Astrocyte of the hippocampus (primary cell): ENCODE measurements around the gene RIPOR3.

Experiments used
- DNase-seq: peaks from one replicate; pipeline ENCODE4 v3.0.0; 2011; ENCODE audit warnings: low read depth, low spot score

RIPOR3 gene, protein sequence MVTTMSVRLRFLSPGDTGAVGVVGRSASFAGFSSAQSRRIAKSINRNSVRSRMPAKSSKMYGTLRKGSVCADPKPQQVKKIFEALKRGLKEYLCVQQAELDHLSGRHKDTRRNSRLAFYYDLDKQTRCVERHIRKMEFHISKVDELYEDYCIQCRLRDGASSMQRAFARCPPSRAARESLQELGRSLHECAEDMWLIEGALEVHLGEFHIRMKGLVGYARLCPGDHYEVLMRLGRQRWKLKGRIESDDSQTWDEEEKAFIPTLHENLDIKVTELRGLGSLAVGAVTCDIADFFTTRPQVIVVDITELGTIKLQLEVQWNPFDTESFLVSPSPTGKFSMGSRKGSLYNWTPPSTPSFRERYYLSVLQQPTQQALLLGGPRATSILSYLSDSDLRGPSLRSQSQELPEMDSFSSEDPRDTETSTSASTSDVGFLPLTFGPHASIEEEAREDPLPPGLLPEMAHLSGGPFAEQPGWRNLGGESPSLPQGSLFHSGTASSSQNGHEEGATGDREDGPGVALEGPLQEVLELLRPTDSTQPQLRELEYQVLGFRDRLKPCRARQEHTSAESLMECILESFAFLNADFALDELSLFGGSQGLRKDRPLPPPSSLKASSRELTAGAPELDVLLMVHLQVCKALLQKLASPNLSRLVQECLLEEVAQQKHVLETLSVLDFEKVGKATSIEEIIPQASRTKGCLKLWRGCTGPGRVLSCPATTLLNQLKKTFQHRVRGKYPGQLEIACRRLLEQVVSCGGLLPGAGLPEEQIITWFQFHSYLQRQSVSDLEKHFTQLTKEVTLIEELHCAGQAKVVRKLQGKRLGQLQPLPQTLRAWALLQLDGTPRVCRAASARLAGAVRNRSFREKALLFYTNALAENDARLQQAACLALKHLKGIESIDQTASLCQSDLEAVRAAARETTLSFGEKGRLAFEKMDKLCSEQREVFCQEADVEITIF

DNA sequence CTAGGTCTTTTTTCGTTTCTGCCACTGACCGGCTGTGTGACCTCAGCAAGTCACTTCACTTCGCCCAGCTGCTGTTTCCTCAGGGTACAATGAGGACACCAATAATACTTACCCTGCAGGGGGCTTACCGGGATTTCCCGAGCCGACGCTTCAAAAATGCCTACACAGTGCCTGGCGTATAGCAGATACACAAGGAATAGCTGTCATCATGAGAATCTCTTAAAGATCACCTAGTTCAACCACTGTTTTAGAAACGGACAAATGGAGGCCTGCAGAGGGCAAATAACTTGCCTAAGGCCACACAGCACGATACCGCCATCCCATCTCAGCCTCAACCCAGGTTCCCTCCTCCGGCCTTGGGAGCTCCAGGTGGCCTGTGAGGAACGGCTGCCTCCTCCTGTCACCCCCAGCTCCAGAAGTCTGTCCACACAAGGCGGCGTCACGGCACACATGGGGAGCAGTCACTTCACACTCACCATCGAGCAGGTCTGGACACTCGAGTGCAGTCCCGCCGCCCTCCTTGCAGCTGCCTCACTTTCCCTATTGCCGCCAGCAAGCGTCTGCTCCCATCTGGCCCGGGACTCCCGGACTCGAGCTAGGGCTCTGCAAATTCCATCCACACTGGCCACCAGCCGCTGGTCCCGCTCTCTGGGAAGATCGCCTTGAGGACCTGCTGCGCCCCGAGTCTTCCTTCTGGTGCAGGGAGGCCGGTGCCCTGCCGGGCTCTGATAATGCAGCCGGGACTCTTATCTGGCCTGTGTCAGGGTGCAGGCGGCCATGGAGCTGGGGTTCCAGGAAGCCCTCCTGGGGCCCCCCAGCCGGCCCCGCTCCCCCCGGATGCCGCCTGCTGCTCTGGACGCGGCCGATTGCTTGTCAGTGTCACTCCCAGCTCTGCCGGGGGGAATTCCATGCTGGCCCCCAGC, at the start of gene RIPOR3:
Gene RIPOR3, minus strand, starts transcription at position 893 of the 923 bp plus-strand sequence. Its CDS starts 414 bp downstream, at position 479.
- DNase-seq = peak; percentile 67

DNA sequence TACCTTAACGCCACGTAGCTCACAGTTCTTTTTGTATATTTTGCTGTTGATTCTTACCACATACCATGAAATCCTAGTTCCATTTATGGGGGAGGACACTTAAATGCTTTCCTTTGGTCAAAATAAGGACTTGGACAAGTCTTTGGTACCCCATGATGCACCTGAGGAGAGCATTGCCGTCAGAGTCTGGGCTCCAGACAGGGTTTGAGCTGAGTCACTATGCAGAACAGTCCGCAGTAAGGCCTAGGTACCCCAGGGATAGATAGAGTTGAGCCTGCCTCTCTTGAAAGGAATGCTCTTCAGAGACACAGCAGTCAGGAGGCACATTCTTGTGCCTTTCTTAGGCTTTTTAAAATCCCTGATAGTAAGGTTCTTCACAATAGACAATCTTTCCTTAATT, 46.0 kb upstream of the RIPOR3 start:
- peak; percentile 59 for DNase-seq

GRCh38 chr20:50735813-50736212, 44.5 kb upstream of the RIPOR3 start:
- DNase-seq = no peak

- no peak for DNase-seq
Observed at GRCh38 chr20:50734730-50735679, 43.7 kb upstream of the RIPOR3 start.

DNA sequence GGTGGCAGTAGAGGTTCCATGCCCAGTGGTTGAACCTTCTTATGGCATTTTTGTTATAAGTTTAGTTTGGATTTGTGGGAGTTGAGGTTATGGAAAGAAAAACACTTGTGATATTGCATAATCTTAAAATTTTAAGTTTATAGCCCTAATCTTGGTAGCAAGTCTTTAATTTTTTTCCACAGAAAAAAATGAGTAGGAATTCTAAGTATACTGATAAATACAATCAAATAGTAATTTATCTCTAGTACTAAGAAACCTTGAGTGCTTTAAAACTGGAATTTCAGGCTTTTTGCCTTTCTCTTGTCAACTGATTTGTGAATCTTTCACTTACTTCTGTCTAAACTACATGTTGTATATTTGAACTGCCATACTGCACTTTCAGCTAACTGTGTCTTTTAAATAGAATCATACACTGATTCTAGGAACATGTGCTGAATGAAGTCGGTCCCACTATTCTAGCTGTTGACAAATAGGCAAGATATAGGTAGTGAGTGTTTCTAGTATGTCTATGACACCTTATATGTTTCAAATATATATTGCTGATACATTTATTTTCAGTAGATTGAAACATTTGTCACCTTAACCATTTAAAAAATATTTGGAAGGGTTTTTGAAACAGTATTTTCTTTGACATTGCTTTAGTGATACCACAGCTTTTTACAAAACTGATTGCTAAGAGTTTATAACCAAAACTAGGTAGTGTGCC, 42.5 kb upstream of the RIPOR3 start:
- no peak for DNase-seq

DNA sequence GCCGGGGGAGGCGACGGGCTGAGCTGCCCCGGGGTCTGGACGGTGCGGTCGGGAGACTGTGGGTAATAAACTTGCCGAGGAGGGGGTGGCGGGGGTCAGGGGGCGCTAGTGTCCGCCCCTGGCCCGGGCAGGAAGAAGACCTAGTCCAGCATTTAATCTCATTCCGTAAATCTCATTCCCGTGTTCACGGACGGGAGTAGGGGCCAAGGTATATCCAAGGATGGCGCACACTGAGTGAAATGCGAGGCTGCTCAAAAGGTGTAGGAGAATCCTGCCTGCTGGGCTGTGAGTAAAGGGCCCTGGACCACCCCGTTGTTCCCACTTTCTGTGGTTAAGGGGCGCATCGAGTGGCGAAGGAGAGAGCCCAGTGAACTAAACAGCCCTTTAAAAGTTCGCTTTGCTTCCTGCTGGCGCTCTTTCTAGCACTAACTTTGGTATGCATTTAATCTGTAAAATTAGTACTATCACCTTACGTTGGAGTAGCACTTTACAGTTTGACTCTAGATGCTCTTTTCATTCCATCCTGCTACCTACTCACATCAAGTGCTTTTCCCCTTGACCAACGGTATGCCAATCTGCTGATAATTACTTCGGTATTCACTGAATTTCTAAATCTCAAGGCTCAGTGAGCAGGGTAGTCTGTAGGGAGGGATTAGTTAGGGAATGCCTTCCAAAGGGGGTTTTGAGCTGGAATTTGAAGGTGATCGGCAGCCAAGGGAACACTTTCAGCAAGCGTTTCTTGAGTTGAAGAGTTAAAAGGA, 40.8 kb upstream of the RIPOR3 start:
- peak; percentile 51 for DNase-seq

GRCh38 chr20:50731055-50731929, 40.0 kb upstream of the RIPOR3 start, which contains the start of gene PARD6B:
PARD6B (plus strand) TSS chr20:50731580; CDS start chr20:50731787, 207 bp downstream.
- DNase-seq = peak; percentile 99

- DNase-seq = no peak
Observed at GRCh38 chr20:50730765-50731054, 39.4 kb upstream of the RIPOR3 start.

DNA sequence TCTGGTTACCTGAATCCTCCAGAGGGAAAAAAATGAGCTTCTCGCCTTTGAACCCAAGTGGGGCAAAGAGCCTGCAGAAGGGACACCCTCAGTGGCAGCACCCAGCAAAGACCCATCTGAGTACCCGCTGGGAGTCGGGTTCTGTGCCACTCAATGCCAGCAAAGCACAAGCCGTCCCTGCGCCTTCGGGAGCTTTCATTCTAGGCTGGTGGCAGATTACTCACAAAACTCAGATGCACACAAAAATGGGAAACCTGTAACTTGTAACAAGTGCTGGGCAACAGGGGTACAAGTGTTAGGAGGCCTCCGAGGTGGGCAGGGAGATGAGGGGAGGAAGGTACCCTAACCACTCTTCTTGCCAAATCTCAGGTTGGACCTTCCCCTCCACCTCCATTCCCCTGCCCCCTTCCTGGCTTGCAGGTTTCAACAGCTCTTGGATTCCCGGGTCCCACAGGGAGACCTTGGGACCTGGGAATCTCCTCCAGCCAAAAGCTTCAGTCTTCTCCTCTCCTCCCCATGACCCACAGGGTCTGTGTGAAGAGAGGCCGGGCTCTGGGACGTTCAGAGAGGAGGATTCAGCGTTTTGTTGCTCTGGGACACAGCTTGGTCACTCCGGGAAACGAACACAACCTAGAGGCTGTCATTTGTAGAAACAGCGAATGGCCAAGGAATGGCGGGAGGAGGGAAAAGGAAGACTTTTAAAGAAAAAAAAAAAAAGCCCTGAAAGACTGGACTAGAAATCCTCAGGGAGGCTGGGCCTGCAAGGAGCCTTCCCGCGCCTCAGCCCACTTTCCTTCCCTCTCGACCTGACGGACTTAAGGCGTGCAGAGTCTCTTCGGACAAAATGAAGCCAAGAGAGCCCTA, 38.8 kb upstream of the RIPOR3 start:
- DNase-seq = no peak

DNA sequence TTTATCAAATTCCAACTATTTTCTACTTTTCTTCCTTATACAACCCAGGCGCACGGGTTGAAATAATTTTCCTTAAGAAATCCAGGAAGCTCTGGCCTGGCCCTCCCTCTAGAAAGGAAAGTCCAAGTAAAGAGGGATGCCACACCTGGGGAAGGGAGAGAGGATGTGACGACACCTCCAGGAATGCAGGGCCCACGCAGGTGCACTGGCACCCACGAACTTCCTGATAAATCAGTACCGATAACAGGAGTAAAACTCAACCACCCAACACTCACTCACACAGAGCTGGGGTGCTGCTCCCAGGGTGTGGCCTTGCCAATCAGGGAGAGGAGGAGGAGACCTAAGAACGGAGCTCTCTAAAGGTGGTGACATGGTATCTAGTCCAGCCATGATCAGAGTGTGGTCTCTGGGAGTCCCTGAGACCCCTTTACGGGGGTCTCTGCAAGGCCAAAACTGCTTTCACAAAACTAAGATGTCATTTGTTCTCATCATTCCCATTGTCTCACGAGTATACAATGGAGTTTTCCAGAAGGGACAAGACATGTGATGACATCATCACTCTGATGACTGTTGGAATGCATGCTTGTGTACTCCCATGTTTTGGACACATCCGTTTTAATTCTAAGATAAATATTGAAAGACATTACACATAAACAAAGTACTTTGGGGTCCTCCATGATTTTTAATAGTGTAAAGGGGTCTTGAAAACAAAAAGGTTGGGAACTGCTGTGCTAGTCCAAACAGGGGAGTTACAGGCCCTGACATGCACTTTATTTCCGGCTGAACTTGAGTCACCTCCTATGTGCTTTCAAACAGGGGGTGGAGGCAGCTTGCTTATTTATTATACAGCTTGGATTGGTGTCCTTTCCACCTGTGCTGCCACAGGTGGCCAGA, 37.9 kb upstream of the RIPOR3 start:
- no peak for DNase-seq

DNA sequence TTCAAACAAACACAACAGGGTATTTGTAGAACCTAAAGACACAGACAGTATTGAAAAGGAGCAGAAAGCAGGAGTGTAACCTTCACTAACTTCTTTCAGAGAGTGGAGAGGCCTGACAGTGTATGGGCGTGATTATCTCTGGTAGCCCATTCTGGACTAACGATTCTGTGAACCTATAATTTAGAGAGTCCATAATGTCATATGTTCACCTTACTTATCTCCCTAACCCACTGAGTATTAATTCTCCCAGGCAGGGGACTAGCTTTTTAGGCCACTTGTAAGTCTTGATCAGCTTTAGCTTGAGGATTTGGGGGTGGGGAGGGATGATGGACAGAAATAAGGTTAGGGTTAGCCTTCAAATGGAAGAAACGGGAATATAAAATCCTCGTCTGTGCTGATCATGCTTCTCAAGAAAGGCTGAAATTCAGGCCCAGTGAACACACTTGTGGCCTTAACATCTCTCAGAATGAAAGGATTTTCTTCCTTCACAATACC, 37.2 kb upstream of the RIPOR3 start:
- no peak for DNase-seq

DNA sequence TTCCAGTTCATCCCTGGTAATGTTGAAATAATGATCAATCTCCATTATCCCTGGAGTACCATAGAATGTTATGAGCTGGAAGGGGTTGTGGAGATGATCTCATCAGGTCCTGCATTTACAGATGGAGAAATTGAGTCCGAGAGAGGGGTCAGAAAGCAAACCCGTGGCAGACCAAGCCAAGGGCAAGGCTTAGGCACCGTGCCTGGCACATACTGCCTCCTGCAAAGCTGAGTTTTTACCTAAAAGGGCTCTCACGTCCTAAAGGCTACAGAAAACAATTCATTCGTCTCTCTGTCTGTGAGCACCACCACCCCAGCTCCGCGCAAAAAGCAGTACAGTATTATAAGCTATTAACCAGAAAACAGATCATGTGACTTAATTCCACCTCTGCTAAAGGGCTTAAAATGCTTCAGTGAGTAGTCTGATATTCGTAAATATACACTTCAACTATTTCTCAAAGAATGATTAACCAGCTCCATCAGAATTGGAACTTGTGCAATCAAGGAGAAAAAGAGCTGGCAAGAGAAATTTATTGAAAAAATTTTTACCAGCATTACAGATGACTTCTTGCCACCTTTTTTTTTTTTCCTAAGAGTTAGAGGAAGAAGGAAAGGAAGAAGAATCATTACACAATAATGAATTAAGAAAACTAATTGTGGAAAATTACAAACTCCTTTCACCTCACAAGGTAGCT, 36.6 kb upstream of the RIPOR3 start:
- DNase-seq = no peak

GRCh38 chr20:50726955-50727791, 35.8 kb upstream of the RIPOR3 start:
- DNase-seq = no peak

- DNase-seq = no peak
Observed at GRCh38 chr20:50725724-50726005, 34.3 kb upstream of the RIPOR3 start.
